Heart left ventricle (tissue), 13 donors: ENCODE measurements around the gene URGCP.
A peak's percentile ranks its signal among the peaks of the same experiment; 100 is the strongest.

Source experiments
- POLR2A ChIP-seq, 2 donors: fragments of 450-650 bp; IDR thresholded peaks; one replicate each; pipeline ENCODE4 v1.6.1; 2017; ENCODE audit warnings: antibody characterized with exemption in 2 of 2, mild to moderate bottlenecking in 2 of 2, moderate library complexity in 2 of 2
- TF ChIP-seq, protein P1 (sequence below), 12 donors: fragments of 200-600 bp; sonication (generic) in 4 of 12; IDR thresholded peaks; one replicate each; pipeline versions ENCODE4 v1.5.0 to v1.8.0; 2018 to 2022; ENCODE audit warnings: antibody characterized with exemption in 12 of 12, mild to moderate bottlenecking in 5 of 12
- donor health status: ischemic (EF 13 %, LVEDD 7.1; RV severe dilation, severe dysfunction).
- donor health status: DM: no; HTN: yes; CAD: no.
- donor health status: DM: no; HTN: no; CAD: no.
- donor health status: ischemic (EF 25% LVEDD 6.9; RV normal size, moderate dysfunction).
- donor health status: ischemic (EF 25% LVEDD 5.7; RV mildly dilated, moderate dysfunction).
- donor health status: ischemic (EF 35%, LVEDD 5.7; RV mildly dilated, moderate dysfunction).
- donor health status: nonischemic (EF 11% LVEDD 7.7; RV severe dilation, severe dysfunction).
- donor health status: DM: yes; HTN: yes; CAD: no.
- donor health status: PGD.
- donor health status: ischemic (EF 29% LVEDD 5.4; RV normal size, mild dysfunction).
- donor health status: nonischemic (EF 23%, LVEDD 6.1; RV moderate dilation, normal function).

DNA sequence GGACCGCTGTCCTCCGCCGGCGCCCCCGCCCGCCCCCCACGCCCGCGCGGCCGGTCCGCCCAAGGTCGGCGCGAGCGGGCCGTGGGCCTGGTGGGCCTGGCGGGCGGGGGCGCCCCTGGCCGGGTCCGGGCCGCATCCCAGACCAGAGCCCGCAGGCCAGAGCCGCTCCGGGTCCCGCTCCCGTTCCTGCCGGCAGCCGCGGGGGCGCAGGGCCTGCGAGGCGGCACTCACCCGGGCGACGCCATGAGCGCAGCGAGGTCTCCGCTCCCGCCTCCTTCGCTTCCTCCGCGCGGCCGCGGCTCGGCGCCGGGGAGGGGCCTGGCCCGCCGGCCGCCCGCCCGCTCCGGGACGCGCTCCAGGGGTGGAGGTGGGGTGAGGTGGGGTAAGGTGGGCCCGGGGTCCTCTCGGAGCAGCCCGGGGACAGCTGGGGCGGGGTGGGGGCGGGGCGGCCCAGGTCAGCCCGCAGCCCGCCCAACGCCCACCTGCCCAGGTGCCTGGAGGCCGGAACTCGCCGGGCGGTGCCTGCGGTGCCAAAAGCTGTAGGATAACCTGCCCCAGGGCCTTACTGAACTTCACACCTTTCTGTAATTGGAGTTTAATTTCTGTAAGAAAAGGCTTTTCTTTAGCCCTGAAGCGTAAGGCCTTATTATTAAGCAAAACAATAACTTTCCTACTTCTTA, at the start of gene URGCP:
- peak in 1 of 2 donors; percentile 24 for TF ChIP-seq POLR2A (IDR thresholded peaks at IDR 0.05)
- TF ChIP-seq, protein P1, sequence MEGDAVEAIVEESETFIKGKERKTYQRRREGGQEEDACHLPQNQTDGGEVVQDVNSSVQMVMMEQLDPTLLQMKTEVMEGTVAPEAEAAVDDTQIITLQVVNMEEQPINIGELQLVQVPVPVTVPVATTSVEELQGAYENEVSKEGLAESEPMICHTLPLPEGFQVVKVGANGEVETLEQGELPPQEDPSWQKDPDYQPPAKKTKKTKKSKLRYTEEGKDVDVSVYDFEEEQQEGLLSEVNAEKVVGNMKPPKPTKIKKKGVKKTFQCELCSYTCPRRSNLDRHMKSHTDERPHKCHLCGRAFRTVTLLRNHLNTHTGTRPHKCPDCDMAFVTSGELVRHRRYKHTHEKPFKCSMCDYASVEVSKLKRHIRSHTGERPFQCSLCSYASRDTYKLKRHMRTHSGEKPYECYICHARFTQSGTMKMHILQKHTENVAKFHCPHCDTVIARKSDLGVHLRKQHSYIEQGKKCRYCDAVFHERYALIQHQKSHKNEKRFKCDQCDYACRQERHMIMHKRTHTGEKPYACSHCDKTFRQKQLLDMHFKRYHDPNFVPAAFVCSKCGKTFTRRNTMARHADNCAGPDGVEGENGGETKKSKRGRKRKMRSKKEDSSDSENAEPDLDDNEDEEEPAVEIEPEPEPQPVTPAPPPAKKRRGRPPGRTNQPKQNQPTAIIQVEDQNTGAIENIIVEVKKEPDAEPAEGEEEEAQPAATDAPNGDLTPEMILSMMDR (IDR thresholded peaks at IDR 0.05) = no peak
